Measurements from ENCODE around the gene HTR3E. TPM values are rescaled to one million over a fixed set of nuclear protein-coding genes. Genes with fewer than 3 reads are reported as not detected.

Gene HTR3E, protein sequence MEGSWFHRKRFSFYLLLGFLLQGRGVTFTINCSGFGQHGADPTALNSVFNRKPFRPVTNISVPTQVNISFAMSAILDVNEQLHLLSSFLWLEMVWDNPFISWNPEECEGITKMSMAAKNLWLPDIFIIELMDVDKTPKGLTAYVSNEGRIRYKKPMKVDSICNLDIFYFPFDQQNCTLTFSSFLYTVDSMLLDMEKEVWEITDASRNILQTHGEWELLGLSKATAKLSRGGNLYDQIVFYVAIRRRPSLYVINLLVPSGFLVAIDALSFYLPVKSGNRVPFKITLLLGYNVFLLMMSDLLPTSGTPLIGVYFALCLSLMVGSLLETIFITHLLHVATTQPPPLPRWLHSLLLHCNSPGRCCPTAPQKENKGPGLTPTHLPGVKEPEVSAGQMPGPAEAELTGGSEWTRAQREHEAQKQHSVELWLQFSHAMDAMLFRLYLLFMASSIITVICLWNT
- total RNA-seq (not detected), polyA plus RNA-seq (not detected)
- long read RNA-seq, donor 1 = 0 reads
- long read RNA-seq, donor 2 = 0 reads
- long read RNA-seq, donor 3 = 0 reads

DNA sequence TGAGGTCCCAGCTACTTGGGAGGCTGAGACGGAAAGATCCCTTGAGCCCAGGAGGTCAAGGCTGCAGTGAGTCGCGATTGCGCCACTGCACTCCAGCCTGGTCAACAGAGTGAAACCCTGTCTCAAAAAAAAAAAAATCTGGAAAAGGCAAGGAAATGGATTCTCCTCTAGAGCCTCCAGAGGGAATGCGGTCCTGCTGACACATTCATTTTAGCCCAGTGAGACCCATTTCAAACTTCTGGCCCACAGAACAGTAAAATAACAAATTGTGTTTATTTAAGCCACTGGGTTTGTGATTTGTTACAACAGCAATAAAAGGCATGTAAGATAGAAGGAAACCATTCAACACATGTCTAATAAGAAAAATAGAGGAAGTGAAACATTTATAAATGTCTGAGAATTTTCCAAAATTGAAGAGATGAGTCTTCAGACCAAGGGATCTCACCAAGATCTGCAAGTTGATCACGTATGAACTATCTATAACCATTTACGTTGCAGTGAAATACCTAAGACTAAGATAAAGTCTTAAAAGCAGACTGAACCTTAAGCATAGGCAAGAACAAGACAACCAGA lies at the start of gene HTR3E:
TSS of gene HTR3E (plus strand) at position 254 of the 573 bp plus-strand sequence. CDS start 466 bp downstream, outside the sequence.
- TF ChIP-seq, protein P1, sequence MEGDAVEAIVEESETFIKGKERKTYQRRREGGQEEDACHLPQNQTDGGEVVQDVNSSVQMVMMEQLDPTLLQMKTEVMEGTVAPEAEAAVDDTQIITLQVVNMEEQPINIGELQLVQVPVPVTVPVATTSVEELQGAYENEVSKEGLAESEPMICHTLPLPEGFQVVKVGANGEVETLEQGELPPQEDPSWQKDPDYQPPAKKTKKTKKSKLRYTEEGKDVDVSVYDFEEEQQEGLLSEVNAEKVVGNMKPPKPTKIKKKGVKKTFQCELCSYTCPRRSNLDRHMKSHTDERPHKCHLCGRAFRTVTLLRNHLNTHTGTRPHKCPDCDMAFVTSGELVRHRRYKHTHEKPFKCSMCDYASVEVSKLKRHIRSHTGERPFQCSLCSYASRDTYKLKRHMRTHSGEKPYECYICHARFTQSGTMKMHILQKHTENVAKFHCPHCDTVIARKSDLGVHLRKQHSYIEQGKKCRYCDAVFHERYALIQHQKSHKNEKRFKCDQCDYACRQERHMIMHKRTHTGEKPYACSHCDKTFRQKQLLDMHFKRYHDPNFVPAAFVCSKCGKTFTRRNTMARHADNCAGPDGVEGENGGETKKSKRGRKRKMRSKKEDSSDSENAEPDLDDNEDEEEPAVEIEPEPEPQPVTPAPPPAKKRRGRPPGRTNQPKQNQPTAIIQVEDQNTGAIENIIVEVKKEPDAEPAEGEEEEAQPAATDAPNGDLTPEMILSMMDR (IDR thresholded peaks at IDR 0.05) = no peak
- H3K9me3 ChIP-seq = peaks cover 0 to 25% (median 11%) of the 10 kb centered on the region in 11 donors
- H3K27ac ChIP-seq = no peak within 1 kb of the TSS
- no peaks in the 10 kb centered on the region for H3K4me1 ChIP-seq
- peaks cover 0 to 5% (median 0%) of the 10 kb centered on the region in 7 donors for H3K27me3 ChIP-seq
- intact Hi-C loops (cut with DNase I) = no loop called here
- H3K4me3 ChIP-seq = no peak within 1 kb of the TSS
- no peak for DNase-seq
- H3K36me3 ChIP-seq = no peaks in the 10 kb centered on the region
- no peak for ATAC-seq
- WGBS, 2 donors = 83 to 86% methylated on average over 7 of the region's 7 CpGs

DNA sequence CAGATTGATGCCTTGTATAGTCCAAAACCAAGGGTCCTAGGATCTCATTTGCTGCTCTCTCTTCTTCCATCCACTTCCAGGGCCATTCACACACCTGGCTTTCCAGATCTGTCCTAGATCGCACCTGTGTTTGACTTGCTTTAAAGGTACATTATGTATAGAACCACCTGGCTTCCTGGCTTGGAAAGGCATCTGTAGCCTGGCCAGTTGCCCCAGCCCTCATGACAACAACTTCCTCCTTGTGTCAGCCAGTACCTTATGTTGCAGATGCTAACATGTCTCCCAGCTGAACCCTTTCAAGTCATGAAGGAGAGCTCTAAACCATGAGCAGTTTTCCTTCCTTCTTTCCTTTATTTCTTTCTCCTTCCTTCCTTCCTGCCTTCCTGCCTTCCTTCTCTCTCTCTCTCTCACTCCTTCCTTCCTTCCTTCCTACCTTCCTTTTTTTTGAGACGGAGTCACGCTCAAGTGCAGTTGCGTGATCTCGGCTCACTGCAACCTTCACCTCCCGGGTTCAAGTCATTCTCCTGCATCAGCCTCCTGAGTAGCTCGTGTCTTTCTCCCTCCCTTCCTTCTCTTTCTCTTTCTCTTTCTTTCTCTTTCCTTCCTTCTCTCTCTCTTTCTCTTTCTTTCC lies 46.5 kb upstream of the HTR3E start:
- no peak overlapping the region for H3K4me3 ChIP-seq
- H3K4me1 ChIP-seq = no peaks in the 10 kb centered on the region
- no peak overlapping the region for H3K27ac ChIP-seq
- no peaks in the 10 kb centered on the region for H3K9me3 ChIP-seq
- TF ChIP-seq, protein P1 (IDR thresholded peaks at IDR 0.05) = no peak
- DNase-seq (no peak), ATAC-seq (no peak)
- H3K27me3 ChIP-seq = no peaks in the 10 kb centered on the region
- H3K36me3 ChIP-seq = no peaks in the 10 kb centered on the region
- intact Hi-C loops (cut with DNase I) = no loop called here
- 80 to 85% methylated on average over 7 of the region's 7 CpGs for WGBS, 2 donors

DNA sequence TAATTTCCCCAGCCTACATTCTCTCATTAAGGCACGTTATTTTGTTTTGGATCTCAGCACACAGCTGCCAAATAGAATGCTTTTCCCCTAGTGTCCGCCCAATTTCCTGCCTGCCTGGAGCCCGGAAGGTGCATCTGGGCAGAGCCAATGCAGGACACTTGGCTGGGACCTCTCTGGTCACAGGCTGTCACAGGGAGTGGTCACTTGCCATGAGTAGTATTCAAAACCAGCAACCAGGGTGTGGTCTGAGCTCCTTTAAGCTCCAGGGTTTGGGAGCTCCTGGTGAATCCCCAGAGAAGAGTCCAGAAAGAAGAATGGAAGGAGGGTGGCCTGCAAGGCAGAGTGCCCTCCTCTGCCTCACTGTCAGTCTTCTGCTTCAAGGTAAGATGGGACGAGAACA lies 44.1 kb upstream of the HTR3E start, which contains the start of gene HTR3C:
TSS of gene HTR3C (plus strand) at position 281 of the 400 bp plus-strand sequence. CDS start at position 315, 34 bp downstream.
- no peak for ATAC-seq
- Histone ChIP-seq H3K27me3 (no peaks in the 10 kb centered on the region), H3K36me3 (no peaks in the 10 kb centered on the region), H3K9me3 (no peaks in the 10 kb centered on the region), H3K4me1 (no peaks in the 10 kb centered on the region), H3K27ac (no peak within 1 kb of the TSS), H3K4me3 (no peak within 1 kb of the TSS)
- TF ChIP-seq, protein P1 (IDR thresholded peaks at IDR 0.05) = no peak
- DNase-seq = no peak
- intact Hi-C loops (cut with DNase I) = no loop called here
- WGBS, 2 donors = 52 to 60% methylated on average over 4 of the region's 4 CpGs

DNA sequence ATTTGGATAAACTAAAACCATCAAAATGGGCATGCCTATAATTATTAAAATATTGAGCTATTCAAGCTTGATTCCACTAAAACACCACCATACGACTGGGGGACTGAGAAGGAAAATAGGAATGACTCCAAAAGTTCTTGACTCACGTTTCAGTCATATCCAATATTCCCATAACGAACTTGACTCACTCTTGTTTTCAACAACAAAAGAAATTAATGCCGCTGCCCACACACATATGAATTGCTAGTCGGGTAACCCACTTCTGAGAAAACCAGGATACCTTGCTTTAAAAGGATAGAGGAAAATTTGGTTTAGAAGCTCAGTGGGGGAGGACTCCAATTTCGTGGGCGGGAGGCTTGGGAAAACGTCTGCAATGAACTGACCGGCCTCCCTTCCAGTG lies 38.8 kb upstream of the HTR3E start:
- Histone ChIP-seq H3K27me3 (peaks cover 0 to 3% (median 0%) of the 10 kb centered on the region in 7 donors), H3K9me3 (no peaks in the 10 kb centered on the region), H3K4me1 (no peaks in the 10 kb centered on the region), H3K4me3 (no peak overlapping the region), H3K27ac (no peak overlapping the region), H3K36me3 (no peaks in the 10 kb centered on the region)
- 61 to 67% methylated on average over 9 of the region's 9 CpGs for WGBS, 2 donors
- intact Hi-C loops (cut with DNase I) = no loop called here
- ATAC-seq = no peak
- TF ChIP-seq, protein P1 (IDR thresholded peaks at IDR 0.05) = no peak
- no peak for DNase-seq
